Panc1 (cell line): ENCODE results near the gene HTRA3. TPM values are rescaled to one million over a fixed set of nuclear protein-coding genes. Genes with fewer than 3 reads are reported as not detected.

Experiments
- ATAC-seq: fragments of 200-7000 bp; cut with Tn5 transposase; 2 replicates; pipeline ENCODE4 v1.9.1; 2020; ENCODE audit warnings: mild to moderate bottlenecking, moderate library complexity
- BruUV-seq: library from RNA; stranded (reverse); fragments of 400-500 nt; replicated peaks from 2 replicates; lab custom pipeline; 2021; lab: Mats Ljungman, UMichigan
- CTCF ChIA-PET: fragments of 300-600 bp; sonication (Branson Sonifier 250); formaldehyde crosslinking; loops from one replicate; lab custom pipeline; 2022; ENCODE audit warnings: antibody characterized with exemption; lab: Charles Lee
- POLR2A ChIA-PET: fragments of 300-600 bp; sonication (Branson Sonifier 250); formaldehyde crosslinking; loops from one replicate; lab custom pipeline; 2022; ENCODE audit warnings: antibody characterized with exemption; lab: Charles Lee
- DNase-seq: peaks from one replicate; pipeline ENCODE4 v3.0.0-alpha.2; 2010; ENCODE audit warnings: low read depth, low spot score
- H3K27ac ChIP-seq: 2 replicates; pipeline ENCODE4 v1.5.1; 2011; ENCODE audit warnings: mild to moderate bottlenecking, low read length, inconsistent platforms
- H3K27me3 ChIP-seq: fragments of 200-500 bp; sonication (Bioruptor generic); 2 replicates; pipeline ENCODE4 v1.6.0; 2014; ENCODE audit warnings: low read length, inconsistent platforms; ENCODE audit not compliant: control insufficient read depth, insufficient read depth
- H3K36me3 ChIP-seq: fragments of 200-500 bp; sonication (Bioruptor generic); 2 replicates; pipeline ENCODE4 v1.5.1; 2014; ENCODE audit warnings: inconsistent platforms, mild to moderate bottlenecking, low read length, moderate library complexity; ENCODE audit not compliant: control insufficient read depth, insufficient read depth
- H3K4me1 ChIP-seq: 2 replicates; pipeline ENCODE4 v1.5.1; 2011; ENCODE audit warnings: inconsistent platforms, mild to moderate bottlenecking, low read length, moderate library complexity; ENCODE audit not compliant: control insufficient read depth, insufficient read depth
- H3K4me3 ChIP-seq, 2 experiments: 2 replicates each; pipeline ENCODE4 v1.5.1; 2011 to 2012; ENCODE audit warnings: low read depth in 2 of 2, low read length in 2 of 2, mild to moderate bottlenecking in 2 of 2, inconsistent platforms in 1 of 2, moderate library complexity in 1 of 2
- H3K9me3 ChIP-seq: fragments of 200-500 bp; sonication (Bioruptor generic); 2 replicates; pipeline ENCODE4 v1.5.1; 2014; ENCODE audit warnings: low read depth, mild to moderate bottlenecking, inconsistent platforms, low read length, moderate library complexity; ENCODE audit not compliant: control insufficient read depth, insufficient read depth
- CTCF ChIP-seq: fragments of 450-650 bp; IDR thresholded peaks from 2 replicates; pipeline ENCODE4 v1.5.1; 2017; ENCODE audit warnings: mild to moderate bottlenecking
- POLR2AphosphoS5 ChIP-seq: IDR thresholded peaks from 2 replicates; pipeline ENCODE4 v1.6.1; 2012; ENCODE audit warnings: mild to moderate bottlenecking, low read depth, low read length, moderate library complexity
- REST ChIP-seq, 2 experiments: IDR thresholded peaks; 2 replicates each; pipeline ENCODE4 v1.6.1; 2011 to 2012; ENCODE audit warnings: low read depth in 2 of 2, control low read depth in 1 of 2, low read length in 1 of 2, mild to moderate bottlenecking in 1 of 2, moderate library complexity in 1 of 2; ENCODE audit not compliant: insufficient read depth in 1 of 2
- SIN3A ChIP-seq: IDR thresholded peaks from 2 replicates; pipeline ENCODE4 v1.6.1; 2012; ENCODE audit warnings: low read depth, mild to moderate bottlenecking, low read length, moderate library complexity, borderline replicate concordance; ENCODE audit not compliant: insufficient read depth
- TCF7L2 ChIP-seq: IDR thresholded peaks from 2 replicates; pipeline ENCODE4 v1.6.1; 2011; ENCODE audit warnings: mild to moderate bottlenecking, low read depth, low read length, inconsistent platforms
- in situ Hi-C: cut with HindIII; loops from 2 replicates; pipeline ENCODE4 v1.10.0; 2016; ENCODE audit warnings: low sequenced_read_pairs, low pct_unique_long_range_greater_than_20kb
- intact Hi-C: fragments of 100-400 bp; cut with micrococcal nuclease; formaldehyde crosslinking; loops from one replicate; pipeline ENCODE4 v1.10.0; 2022; ENCODE audit not compliant: unreplicated experiment
- total RNA-seq: library from RNA; stranded (reverse); gene quantifications from one replicate; pipeline ENCODE4 v1.2.1, GENCODE V29; 2021; ENCODE audit not compliant: unreplicated experiment

The HTRA3 gene
- total RNA-seq, 1 experiment from 2014 or later: 0.98 TPM

GRCh38 chr4:8285976-8286718 lies 16.6 kb downstream of the HTRA3 start:
- no peak overlapping the region for H3K27ac ChIP-seq
- no peaks in the 10 kb centered on the region for H3K4me1 ChIP-seq
- no peak for ATAC-seq
- DNase-seq: no peak
- ChIA-PET CTCF (no interaction called here), POLR2A (no interaction called here)
- TF ChIP-seq REST (IDR thresholded peaks at IDR 0.05; ENCODE audit: insufficient read depth in 1 of 2, low read depth in 2 of 2, low read length in 1 of 2): no peak
- intact Hi-C loops (no loop called here), in situ Hi-C loops (no loop called here)
- no peaks in the 10 kb centered on the region for H3K9me3 ChIP-seq
- no TSS peak for BruUV-seq
- no peaks in the 10 kb centered on the region for H3K36me3 ChIP-seq
- H3K27me3 ChIP-seq: no peaks in the 10 kb centered on the region
- H3K4me3 ChIP-seq: no peak overlapping the region

- no peak overlapping the region for H3K27ac ChIP-seq
- DNase-seq (no peak), ATAC-seq (no peak)
- ChIA-PET CTCF (no interaction called here), POLR2A (no interaction called here)
- H3K9me3 ChIP-seq: no peaks in the 10 kb centered on the region
- TF ChIP-seq POLR2AphosphoS5: no peak
- no peak for TF ChIP-seq TCF7L2
- no peak for TF ChIP-seq CTCF
- TF ChIP-seq REST (IDR thresholded peaks at IDR 0.05; ENCODE audit: insufficient read depth in 1 of 2, low read depth in 2 of 2, low read length in 1 of 2): no peak
- no peak for TF ChIP-seq SIN3A
- in situ Hi-C loops (no loop called here), intact Hi-C loops (no loop called here)
- H3K36me3 ChIP-seq: no peaks in the 10 kb centered on the region
- no TSS peak for BruUV-seq
- no peaks in the 10 kb centered on the region for H3K4me1 ChIP-seq
- H3K4me3 ChIP-seq: no peak overlapping the region
- no peaks in the 10 kb centered on the region for H3K27me3 ChIP-seq
Measured at GRCh38 chr4:8286719-8287342, 17.3 kb downstream of the HTRA3 start.
